GM12891 (cell line): Measurements from ENCODE around the gene ZFAND4.
A peak's percentile ranks its signal among the peaks of the same experiment; 100 is the strongest.
"Not testable (repeated sequence)": the region's sequence is repeated elsewhere in the genome, so short reads cannot be mapped to it uniquely, and the experiment has no call there.

Experiments
- DNase-seq: peaks from one replicate; pipeline ENCODE4 v3.0.0; 2011; ENCODE audit warnings: low spot score; ENCODE audit not compliant: insufficient read length
- FAIRE-seq: peaks from 2 replicates; lab custom pipeline; 2011; peaks lifted over from hg19 to GRCh38; lab: Jason Lieb, UNC
- PAX5 ChIP-seq: IDR thresholded peaks from 2 replicates; pipeline ENCODE4 v1.6.1; 2011; ENCODE audit warnings: low read length, moderate library complexity, mild to moderate bottlenecking; ENCODE audit not compliant: insufficient read depth, severe bottlenecking
- POLR2A ChIP-seq: IDR thresholded peaks from 2 replicates; pipeline ENCODE4 v1.6.1; 2011; ENCODE audit warnings: low read depth, low read length, control low read depth
- POLR2AphosphoS5 ChIP-seq: IDR thresholded peaks from 2 replicates; pipeline ENCODE4 v1.6.1; 2011; ENCODE audit warnings: low read depth, low read length, control low read depth
- POU2F2 ChIP-seq: IDR thresholded peaks from 2 replicates; pipeline ENCODE4 v1.6.1; 2011; ENCODE audit warnings: low read depth, mild to moderate bottlenecking, control low read depth, low read length, moderate library complexity
- SPI1 ChIP-seq: IDR thresholded peaks from 2 replicates; pipeline ENCODE4 v1.6.1; 2011; ENCODE audit warnings: low read depth, low read length, control low read depth
- TAF1 ChIP-seq: IDR thresholded peaks from 2 replicates; pipeline ENCODE4 v1.6.1; 2011; ENCODE audit warnings: low read depth, low read length, control low read depth

Gene ZFAND4

DNA sequence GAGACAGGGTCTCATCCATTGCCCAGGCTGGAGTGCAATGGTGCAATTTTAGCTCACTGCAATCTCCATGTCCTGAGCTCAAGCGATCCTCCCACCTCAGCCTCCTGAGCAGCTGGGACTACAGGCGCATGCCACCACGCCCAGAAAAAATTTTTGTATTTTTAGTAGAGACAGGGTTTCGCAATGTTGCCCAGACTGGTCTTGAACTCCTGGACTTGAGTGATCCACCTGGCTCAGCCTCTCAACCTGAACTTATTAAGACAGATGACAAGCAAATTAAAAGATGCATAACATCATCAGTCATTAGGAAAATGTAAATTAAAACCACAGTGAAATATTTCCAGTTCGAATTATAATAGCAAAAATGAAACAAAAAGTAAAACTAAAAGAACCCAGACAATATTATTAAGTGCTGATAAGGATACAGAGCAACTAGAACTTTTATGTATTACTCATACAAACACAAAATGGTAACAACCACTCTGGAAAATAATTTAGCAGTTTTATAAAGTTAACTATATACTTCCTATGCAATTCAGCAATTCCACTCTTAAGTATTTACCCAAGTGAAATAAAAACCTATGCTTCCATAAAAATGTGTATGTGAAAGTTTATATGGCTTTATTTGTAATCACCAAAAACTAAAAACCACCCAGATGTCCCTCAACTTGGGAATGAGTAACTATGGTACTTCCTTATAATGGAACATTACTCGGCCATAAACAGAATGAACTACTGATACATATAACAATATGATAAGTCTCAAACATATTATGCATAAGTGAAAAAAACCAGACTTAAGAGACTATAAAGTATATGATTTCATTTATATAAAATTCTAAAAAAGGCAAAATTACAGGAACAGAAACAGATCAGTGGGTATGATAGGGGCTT is 15.3 kb downstream of the ZFAND4 start:
- DNase-seq (no peak), FAIRE-seq (no peak)
- TF ChIP-seq PAX5 (no peak), TAF1 (no peak), POLR2A (no peak), POLR2AphosphoS5 (no peak), POU2F2 (no peak), SPI1 (no peak)

DNA sequence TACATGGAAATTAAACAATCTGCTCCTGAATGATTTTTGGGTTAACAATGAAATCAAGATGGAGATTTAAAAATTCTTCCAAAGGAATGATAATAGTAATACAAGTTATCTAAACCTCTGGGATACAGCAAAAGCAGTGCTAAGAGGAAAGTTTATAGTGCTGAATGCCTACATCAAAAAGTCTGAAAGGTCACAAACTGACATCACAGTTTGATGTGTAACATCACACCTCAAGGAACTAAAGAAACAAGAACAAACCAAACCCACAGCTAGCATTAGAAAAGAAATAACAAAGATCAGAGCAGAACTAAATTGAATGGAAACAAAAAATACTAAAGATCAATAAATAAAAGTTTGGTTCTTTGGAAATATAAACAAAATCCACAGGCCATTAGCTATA is 17.4 kb downstream of the ZFAND4 start:
- DNase-seq: no peak
- TF ChIP-seq POU2F2 (no peak), POLR2AphosphoS5 (no peak), PAX5 (no peak), TAF1 (no peak), SPI1 (no peak), POLR2A (no peak)
- no peak for FAIRE-seq

DNA sequence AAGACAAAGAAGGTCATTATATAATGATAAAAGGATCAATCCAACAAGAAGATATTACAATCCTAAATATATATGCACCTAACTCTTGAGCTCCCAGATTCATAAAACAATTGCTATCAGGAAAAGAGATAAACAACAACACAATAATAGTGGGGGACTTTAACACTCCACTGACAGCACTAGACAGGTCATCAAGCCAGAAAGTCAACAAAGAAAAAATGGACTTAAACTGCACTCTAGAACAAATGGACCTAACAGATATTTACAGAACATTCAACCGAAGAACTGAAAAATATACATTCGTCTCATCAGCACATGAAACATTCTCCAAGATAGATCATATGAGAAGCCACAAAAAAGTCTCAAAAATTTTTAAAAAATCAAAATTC is 17.8 kb downstream of the ZFAND4 start:
- DNase-seq, FAIRE-seq: not testable (repeated sequence)

DNA sequence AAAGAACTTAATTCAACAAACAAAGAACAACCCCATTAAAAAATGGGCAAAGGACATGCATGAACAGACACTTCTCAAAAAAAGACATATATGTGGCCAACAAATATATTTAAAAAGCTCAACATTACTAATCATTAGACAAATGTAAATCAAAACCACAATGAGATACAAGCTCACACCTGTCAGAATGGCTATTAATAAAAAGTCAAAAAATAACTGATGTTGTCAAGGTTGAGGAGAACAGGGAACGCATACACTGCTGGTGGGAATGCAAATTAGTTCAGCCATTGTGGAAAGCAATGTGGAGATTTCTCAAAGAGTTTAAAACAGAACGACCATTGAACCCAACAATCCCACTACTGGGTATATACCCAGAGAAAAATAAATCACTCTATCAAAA is 19.1 kb downstream of the ZFAND4 start:
- DNase-seq (no peak), FAIRE-seq (no peak)
- TF ChIP-seq POLR2A (no peak), PAX5 (no peak), POLR2AphosphoS5 (no peak), SPI1 (no peak), POU2F2 (no peak), TAF1 (no peak)

DNA sequence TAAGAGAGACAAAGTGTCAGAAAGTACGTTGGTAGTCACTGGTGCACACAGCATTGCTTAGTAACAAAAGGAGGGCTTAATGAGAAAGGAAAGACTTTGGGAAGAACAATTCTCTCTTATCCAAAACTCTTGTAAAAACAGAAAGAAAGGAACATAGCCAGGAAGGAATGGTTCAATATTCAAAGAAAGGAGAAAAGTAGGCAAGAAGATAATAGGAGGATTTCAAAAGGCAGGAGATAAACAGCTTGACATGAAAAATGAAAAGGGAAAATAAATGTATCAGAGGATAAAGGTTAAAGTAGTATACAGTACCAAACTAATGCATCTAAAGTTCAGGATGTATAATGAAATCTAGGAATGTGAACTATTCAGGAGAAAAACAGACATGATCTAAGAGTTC is 20.1 kb downstream of the ZFAND4 start:
- no peak for TF ChIP-seq PAX5
- TF ChIP-seq POU2F2: no peak
- TF ChIP-seq TAF1: no peak
- no peak for TF ChIP-seq POLR2AphosphoS5
- no peak for TF ChIP-seq POLR2A
- TF ChIP-seq SPI1: no peak
- DNase-seq (no peak), FAIRE-seq (no peak)

DNA sequence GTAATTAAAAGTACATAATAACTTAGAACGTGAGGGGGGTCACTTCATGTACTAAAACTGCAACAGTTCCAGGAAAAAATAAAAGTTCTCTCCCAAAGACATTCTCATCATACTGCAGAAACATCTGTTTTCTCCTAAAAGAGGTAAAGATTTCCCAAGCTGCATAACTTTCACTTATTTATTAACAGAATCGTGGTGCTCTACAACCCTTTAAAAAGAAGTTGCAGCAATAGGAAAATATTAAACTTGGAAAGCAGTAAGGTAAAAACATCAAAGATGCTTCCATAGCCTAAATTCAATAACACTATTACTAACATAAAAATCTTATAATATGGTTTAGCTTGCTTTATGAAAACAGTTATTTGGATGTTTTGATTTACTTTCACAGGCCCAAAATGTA is 23.3 kb downstream of the ZFAND4 start:
- FAIRE-seq (no peak), DNase-seq (no peak)
- TF ChIP-seq POLR2A (no peak), POLR2AphosphoS5 (no peak), POU2F2 (no peak), SPI1 (no peak), TAF1 (no peak), PAX5 (no peak)

DNA sequence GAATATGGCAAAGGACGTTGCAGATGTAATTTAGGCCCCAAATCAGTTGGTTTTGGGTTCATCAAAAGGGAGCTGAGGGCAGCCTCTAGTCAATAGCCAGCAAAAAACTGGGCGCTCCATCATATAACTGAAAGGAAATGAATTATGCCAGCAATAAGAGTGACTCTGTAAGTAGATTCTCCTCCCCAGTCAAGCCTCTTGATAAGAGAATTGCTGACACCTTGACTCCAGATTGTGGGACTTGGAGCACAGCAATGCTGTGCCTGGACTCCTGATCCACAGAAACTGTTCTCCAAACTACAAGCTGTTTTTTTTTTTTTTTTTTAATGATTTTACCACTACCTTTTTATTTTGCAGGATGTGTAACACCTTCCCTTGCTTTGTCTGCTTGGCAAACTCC is 25.5 kb downstream of the ZFAND4 start:
- TF ChIP-seq POU2F2: no peak
- TF ChIP-seq SPI1: no peak
- TF ChIP-seq TAF1: no peak
- TF ChIP-seq POLR2AphosphoS5: no peak
- TF ChIP-seq POLR2A: no peak
- no peak for TF ChIP-seq PAX5
- FAIRE-seq: no peak
- no peak for DNase-seq

DNA sequence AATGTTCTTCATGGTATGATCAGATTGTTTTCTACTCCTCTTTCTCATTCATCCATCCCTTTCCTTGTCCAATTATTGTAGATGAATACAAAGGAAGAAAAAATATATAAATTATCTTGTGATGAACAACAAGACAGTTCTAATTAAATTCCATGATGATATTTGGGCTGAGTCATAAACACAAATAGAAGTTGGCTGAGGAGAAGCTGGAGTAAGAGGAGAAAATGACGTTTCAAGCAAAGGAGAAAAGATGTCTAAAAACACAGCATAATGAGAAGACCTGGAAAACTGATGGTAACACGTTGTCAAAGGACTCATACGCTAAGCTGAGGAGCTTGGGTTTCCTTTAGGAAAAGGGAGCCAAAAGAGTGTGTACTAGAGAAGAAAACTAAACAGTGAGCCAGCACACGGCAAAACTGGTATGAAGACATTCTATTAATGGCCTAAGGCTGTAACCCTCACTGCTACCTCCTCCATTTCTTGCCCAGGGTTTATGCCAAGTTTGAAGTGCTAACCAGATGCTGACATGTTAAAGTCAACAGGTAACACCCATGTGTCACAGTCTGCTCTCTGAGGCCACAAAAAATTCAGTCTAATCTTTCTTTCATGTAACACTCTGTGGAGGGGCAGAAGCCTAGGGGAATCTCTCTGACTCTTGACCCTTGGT is 26.1 kb downstream of the ZFAND4 start:
- TF ChIP-seq POLR2AphosphoS5 (no peak), POU2F2 (no peak), SPI1 (no peak), POLR2A (no peak), PAX5 (no peak), TAF1 (no peak)

DNA sequence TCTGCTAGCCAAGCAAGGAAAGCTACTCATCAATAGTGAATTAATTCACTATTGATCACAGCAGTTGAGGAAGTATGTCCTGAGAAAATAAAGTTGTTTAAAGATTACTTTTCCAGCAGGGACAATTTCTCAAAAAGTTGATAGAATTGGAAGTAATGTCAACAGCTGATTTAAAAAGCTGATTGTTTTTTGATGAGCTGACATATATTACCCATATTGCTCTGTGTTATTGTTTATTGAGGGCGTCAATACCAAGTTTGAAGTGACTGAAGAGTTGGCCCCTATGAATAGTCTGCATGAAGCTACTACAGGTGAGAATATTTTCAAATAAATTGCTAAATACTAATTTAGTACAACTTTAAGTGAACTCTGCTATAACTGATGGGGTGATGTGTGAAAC is 28.0 kb downstream of the ZFAND4 start:
- no peak for TF ChIP-seq POU2F2
- no peak for TF ChIP-seq POLR2A
- TF ChIP-seq TAF1: no peak
- no peak for TF ChIP-seq POLR2AphosphoS5
- no peak for TF ChIP-seq PAX5
- no peak for TF ChIP-seq SPI1
- FAIRE-seq (no peak), DNase-seq (no peak)

More for the DNA sequence above, 26.1 kb downstream of the ZFAND4 start:
- FAIRE-seq: peak; percentile 28
- DNase-seq: no peak

DNA sequence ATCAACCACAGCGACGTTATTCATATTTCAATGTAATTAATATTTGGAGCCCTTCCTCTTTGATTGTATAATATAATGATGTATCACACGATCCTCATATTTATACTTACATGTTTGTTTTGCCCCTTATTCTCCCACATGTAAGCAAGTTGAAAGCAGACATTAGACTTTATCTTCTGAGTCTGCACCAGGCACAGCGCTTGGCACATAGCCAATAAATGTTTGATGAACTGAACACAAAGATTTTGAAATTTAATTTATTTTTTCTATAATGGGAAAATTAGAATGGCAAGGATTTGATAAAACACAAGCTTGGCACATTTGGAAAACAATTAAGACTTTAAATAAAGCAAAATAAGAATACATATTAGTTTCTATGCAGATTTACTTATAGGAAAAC is 31.6 kb downstream of the ZFAND4 start:
- FAIRE-seq (no peak), DNase-seq (no peak)
- no peak for TF ChIP-seq SPI1
- TF ChIP-seq POU2F2: no peak
- TF ChIP-seq POLR2A: no peak
- TF ChIP-seq PAX5: no peak
- no peak for TF ChIP-seq TAF1
- TF ChIP-seq POLR2AphosphoS5: no peak
